NCI-H2171 (cell line): ENCODE measurements around the gene GALNT17.

Experiments
- DNase-seq: peaks from one replicate; lab custom pipeline; 2025; lab: John Stamatoyannopoulos, UW

The GALNT17 gene

DNA sequence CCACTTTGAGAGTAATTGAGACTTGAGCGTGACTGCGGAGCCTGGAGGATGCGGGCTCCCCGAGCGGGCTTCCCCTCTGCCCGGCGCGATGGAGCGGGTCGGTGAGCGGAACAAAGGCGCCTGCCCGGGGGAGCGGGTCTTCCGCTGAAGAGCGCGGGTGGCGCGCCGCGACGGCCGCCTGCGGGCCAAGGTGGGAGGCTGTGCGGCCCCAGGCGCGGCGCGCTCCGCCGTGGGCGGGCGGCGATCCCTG lies at the start of gene GALNT17:
Gene GALNT17 (plus strand): TSS at position 18 of the 250 bp plus-strand sequence.
- DNase-seq, result peak; percentile 41

DNA sequence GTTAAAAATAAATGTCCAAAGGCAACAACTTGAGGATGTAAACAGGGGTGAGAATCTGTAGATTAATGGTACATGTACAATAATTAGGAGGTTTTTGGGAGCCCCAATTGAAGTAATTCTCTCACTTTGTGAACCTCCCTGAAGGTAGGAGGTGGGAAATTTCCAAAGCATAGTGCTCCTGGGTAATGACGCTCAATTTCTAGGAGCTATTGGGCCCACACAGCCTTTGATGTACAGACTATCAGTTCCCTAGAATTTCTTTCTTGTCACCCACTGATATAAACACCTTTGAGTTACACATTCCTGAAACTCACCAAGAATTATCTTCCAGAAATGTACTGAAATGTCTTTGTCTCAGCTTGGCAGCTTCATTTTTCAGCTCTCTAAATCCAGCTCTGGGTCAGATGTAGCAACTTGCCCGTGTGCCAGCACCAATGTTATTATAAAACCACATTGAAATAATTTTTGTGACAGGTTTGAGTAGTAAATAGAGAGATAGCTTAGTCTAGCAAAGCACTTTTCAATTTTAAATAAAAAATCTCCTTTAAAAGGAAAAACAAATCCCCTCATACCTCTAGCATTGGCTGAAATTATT lies 36.6 kb upstream of the GALNT17 start:
- no peak for DNase-seq

DNA sequence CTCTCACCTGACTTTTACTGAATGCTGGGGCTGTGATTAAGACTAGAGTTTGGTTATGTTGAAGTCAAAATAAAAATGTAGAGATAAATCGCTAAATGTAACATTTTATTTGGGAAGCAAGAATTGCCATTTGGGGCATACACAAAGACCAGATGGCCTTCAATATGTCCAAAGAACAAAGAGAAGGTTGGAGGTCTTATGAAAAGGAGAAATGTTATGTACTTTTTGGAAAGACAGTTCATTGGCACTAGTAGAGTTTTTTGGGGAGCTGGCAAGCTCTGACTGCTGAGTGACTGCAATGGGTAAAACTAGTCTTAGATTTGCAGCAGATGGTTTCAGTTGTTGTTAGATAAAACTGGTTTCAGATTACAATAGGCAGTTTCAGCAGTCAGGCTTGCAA lies 35.6 kb upstream of the GALNT17 start:
- DNase-seq, result peak; percentile 12

DNA sequence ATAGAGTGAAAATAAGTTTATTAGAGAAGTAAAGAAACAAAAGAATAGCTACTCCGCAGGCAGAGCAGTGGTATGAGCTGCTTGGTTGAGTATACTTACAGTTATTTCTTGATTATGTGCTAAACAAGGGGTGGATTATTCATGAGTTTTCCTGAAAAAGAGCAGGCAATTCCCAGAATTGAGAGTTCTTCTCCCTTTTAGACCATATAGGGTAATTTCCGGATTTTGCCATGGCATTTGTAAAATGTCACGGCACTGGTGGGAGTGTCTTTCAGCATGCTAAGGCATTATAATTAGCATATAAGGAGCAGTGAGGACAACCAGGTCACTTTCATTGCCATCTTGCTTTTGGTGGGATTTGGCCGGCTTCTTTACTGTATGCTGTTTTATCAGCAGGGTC lies 25.7 kb upstream of the GALNT17 start:
- no peak for DNase-seq

DNA sequence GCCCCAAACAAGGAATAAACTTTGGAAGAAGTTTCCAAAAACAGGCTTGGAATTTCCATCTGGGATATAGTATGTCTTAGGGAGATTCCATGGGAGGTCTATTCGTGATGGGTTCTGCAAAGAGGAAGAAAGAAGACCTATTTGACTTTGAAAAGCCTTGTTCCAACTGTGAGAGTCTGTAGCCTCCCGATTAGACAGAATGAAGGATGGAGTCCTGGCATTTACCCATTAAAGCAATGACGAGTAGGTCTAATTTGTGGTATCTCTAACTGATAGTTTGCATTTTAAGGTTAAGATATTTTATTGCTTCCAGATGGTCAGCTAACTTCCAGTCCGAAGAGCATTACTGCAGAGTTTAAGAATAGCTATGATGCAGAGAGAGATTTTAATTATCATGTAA lies 19.5 kb upstream of the GALNT17 start:
- DNase-seq, result no peak

GRCh38 chr7:71120096-71120495 lies 11.8 kb upstream of the GALNT17 start:
- no peak for DNase-seq

GRCh38 chr7:71129126-71129525 lies 2.8 kb upstream of the GALNT17 start:
- DNase-seq, result no peak

- DNase-seq, result no peak
Measured at GRCh38 chr7:71130031-71130679, 1.8 kb upstream of the GALNT17 start.

DNA sequence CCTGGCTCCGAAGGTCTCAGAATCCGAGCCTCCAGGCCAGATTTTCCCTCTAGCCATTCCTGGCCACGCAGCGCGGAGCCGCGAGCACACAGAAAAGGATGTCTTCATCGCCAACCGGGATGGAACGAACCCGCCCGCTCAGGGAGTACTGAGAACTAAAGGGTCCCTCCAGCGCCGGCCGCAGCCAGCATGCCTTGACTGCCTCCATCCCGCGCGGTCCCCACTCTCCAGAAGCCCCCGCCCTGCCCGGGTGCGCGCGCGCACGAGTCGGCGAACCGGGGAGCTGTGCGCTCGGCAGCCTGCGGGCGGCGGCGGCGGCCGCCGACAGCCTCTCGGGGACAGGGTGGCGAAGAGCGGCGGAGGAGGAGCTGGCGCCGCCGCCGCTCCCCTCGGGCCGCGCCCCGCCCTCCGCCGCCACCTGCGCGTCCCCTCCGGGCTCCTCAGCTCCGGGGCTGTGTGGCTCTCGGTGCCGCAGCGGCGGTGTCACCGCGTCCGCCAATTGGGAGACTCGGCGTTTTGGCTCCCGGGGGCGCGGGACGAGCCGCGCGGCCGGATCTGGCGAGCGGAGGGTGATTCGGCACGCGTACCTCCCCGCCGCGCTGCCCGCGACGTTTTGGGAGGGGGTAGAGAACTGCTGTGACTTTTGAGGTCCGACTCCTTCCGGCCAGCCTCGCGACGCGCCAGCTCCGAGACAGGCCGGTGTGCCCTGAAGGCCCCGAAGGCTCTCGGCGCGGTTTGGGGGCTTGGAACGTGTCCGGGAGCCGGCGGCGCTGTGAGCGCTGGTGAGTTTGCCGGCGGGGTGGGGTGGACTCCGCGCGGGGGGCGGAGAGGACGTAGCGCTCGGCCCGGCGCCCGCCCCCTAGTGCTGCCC lies 453 bp upstream of the GALNT17 start:
- DNase-seq, result peak; percentile 79

GRCh38 chr7:71132377-71133231 lies 660 bp downstream of the GALNT17 start:
- DNase-seq, result peak; percentile 22

- DNase-seq, result no peak
Measured at GRCh38 chr7:71133232-71133622, 1.3 kb downstream of the GALNT17 start.

DNA sequence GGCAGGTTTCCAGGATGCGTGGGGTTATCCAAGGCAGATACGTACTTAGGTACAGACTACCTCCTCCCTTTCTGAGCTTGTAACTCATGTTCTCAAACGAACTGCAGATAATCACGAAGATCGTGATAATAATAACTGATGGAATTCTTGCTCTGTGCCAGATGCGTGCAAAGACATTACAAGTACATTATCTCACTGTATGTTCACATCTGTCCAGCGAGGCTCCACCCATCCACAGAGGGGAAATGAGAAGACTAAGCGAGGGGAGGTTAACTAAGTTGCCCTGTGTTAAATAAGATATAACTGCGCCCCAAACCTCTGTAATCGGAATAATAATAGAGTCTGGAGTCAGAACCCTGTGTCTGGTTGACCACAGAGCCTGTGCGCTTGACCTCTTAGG lies 1.9 kb downstream of the GALNT17 start:
- no peak for DNase-seq

DNA sequence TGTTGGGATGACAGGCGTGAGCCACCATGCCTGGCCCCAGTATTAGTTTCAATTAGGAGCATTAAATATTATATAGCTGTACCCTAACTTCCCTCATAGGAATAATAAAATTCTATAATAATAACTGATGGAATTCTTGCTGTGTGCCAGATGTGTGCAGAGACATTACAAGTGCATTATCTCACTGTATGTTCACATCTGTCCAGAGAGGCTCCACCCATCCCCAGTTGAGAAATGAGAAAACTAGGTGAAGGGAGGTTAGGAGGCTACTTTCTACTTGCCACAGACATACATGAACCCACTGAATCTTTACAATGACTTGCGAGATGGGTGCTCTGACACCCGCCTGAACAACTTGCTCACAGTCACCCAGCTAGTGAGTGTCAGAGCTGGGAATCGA lies 3.2 kb downstream of the GALNT17 start:
- no peak for DNase-seq

- peak; percentile 88 for DNase-seq
Measured at GRCh38 chr7:71135663-71136062, 3.7 kb downstream of the GALNT17 start.

- DNase-seq, result no peak
Measured at GRCh38 chr7:71137479-71137878, 5.5 kb downstream of the GALNT17 start.

- DNase-seq, result peak; percentile 63
Measured at GRCh38 chr7:71140264-71140663, 8.3 kb downstream of the GALNT17 start.

GRCh38 chr7:71144963-71145362 lies 13.0 kb downstream of the GALNT17 start:
- no peak for DNase-seq

GRCh38 chr7:71145906-71146901 lies 14.3 kb downstream of the GALNT17 start:
- no peak for DNase-seq

GRCh38 chr7:71148098-71148497 lies 16.2 kb downstream of the GALNT17 start:
- DNase-seq, result no peak

DNA sequence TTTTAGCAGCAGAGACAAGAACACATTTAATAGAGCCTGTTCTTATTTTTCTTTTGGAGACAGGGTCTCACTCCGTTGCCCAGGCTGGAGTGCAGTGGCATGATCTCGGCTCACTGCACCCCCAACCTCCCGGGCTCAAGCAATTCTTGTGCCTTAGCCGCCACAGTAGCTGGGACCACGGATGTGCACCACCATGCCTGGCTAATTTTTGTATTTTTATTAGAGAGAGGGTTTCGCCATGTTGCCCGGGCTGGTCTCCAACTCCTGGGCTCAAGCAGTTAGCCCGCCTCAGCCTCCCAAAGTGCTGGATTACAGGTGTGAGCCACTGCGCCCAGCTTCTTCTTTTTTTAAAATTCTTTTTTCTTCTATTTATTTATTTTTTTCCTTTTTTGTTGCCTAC lies 23.3 kb downstream of the GALNT17 start:
- DNase-seq, result no peak

GRCh38 chr7:71157757-71158156 lies 25.8 kb downstream of the GALNT17 start:
- no peak for DNase-seq
